Testis (tissue), 3 donors: ENCODE data around the gene LHX3. TPM values are rescaled to one million over a fixed set of nuclear protein-coding genes. Genes with fewer than 3 reads are reported as not detected.

ENCODE experiments used
- DNase-seq: peaks from one replicate; pipeline ENCODE4 v3.0.0-alpha.2; 2019
- H3K27ac ChIP-seq, 2 donors: fragments of 200-600 bp; sonication (generic); one replicate each; pipeline ENCODE4 v1.5.1; 2019
- H3K27me3 ChIP-seq: fragments of 200-600 bp; sonication (generic); one replicate; pipeline ENCODE4 v1.5.1; 2019
- H3K36me3 ChIP-seq: fragments of 200-600 bp; sonication (generic); one replicate; pipeline ENCODE4 v1.5.1; 2017; ENCODE audit warnings: low read depth; ENCODE audit errors: missing control alignments
- H3K4me1 ChIP-seq: fragments of 200-600 bp; sonication (generic); one replicate; pipeline ENCODE4 v1.5.1; 2019
- H3K4me3 ChIP-seq, 2 donors: fragments of 200-600 bp; sonication (generic); one replicate each; pipeline ENCODE4 v1.5.1; 2017 to 2019
- H3K9me3 ChIP-seq: fragments of 200-600 bp; sonication (generic); one replicate; pipeline ENCODE4 v1.5.1; 2017
- POLR2A ChIP-seq: fragments of 450-650 bp; IDR thresholded peaks from one replicate; pipeline ENCODE4 v1.6.1; 2017; ENCODE audit warnings: antibody characterized with exemption, mild to moderate bottlenecking, moderate library complexity
- WGBS, 2 donors: methylation state at CpG; one replicate each; pipeline ENCODE4 v1.1.5; 2018; 5-methylcytosine and 5-hydroxymethylcytosine counted together
- intact Hi-C: fragments of 100-400 bp; cut with DNase I; formaldehyde crosslinking; loops from one replicate; pipeline ENCODE4 v1.15.1; 2023; ENCODE audit warnings: low total_unique reads
- polyA plus RNA-seq: library from polyadenylated mRNA; stranded (reverse); fragments of 350-450 nt; fragmentation: Illumina TruSeq; extraction: RNeasy Lipid Tissue Mini Kit (QIAGEN cat#74804); gene quantifications from one replicate; pipeline ENCODE4 v1.2.3, GENCODE V29; 2014; ENCODE audit warnings: low read depth, low replicate concordance; ENCODE audit not compliant: insufficient read depth
- total RNA-seq, 2 donors: library from RNA; depleted of rRNA; stranded (reverse); fragments of >200 nt; gene quantifications; one replicate each; pipeline ENCODE4 v1.2.3, GENCODE V29; 2016
- TF ChIP-seq, protein P1 (sequence below), 3 experiments: fragments of 450-650 bp in 2 of 3; fragments of 200-600 bp in 1 of 3; sonication (generic) in 1 of 3; IDR thresholded peaks; one replicate each; pipeline ENCODE4 v1.5.1; 2016 to 2019; ENCODE audit warnings: antibody characterized with exemption in 3 of 3, mild to moderate bottlenecking in 2 of 3, moderate library complexity in 1 of 3

LHX3 gene
- total and polyA plus RNA-seq, 3 donors from 2014 or later, result 0.55 to 0.62 TPM; not detected in 1

DNA sequence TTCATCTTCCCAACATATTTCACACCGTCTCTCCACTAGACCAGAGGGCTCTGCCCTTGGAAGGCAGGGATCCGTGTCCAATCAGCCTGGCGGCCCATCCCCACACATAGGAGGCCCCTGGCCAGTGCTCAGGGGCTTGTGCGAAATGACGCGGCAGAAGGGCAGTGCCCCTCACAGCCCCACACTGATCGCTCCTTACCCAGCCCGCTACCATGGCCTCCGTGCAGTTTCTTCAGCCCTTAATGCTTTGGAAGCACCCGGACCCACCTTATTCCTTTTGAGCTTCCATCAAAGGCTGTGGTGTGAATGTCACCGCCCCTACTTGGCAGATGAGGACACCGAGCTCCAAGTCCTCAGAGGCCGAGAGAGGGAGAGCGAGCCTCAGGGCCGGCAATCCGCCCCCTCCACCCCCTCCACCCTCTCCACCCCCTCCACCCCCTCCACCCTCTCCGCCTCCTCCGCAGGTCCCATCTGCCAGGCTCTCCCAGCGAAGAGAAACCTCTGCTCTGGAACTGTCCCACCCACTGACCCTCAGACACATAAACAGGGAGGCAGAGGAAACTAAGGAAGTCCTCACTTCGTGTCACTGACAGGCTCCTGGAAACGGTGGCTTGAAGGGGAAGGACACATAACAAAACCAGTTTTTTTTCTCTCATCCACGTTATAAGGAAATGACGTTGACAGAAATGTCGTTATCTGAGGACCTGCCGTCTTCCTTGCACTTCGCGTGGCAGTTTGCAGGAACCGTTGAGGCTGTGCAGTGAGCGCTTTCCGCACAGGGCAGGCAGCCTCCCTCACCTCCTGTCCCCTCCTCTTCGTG is 26.8 kb upstream of the LHX3 start:
- Histone ChIP-seq H3K27me3 (no peaks in the 10 kb centered on the region), H3K27ac (no peak overlapping the region), H3K4me1 (no peaks in the 10 kb centered on the region), H3K9me3 (no peaks in the 10 kb centered on the region), H3K36me3 (no peaks in the 10 kb centered on the region), H3K4me3 (no peak overlapping the region)
- intact Hi-C loops, result no loop called here
- TF ChIP-seq POLR2A, result no peak
- TF ChIP-seq, protein P1, sequence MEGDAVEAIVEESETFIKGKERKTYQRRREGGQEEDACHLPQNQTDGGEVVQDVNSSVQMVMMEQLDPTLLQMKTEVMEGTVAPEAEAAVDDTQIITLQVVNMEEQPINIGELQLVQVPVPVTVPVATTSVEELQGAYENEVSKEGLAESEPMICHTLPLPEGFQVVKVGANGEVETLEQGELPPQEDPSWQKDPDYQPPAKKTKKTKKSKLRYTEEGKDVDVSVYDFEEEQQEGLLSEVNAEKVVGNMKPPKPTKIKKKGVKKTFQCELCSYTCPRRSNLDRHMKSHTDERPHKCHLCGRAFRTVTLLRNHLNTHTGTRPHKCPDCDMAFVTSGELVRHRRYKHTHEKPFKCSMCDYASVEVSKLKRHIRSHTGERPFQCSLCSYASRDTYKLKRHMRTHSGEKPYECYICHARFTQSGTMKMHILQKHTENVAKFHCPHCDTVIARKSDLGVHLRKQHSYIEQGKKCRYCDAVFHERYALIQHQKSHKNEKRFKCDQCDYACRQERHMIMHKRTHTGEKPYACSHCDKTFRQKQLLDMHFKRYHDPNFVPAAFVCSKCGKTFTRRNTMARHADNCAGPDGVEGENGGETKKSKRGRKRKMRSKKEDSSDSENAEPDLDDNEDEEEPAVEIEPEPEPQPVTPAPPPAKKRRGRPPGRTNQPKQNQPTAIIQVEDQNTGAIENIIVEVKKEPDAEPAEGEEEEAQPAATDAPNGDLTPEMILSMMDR (IDR thresholded peaks at IDR 0.05), result no peak
- WGBS, 2 donors, result 82 to 87% methylated on average over 31 of the region's 31 CpGs
- no peak for DNase-seq

DNA sequence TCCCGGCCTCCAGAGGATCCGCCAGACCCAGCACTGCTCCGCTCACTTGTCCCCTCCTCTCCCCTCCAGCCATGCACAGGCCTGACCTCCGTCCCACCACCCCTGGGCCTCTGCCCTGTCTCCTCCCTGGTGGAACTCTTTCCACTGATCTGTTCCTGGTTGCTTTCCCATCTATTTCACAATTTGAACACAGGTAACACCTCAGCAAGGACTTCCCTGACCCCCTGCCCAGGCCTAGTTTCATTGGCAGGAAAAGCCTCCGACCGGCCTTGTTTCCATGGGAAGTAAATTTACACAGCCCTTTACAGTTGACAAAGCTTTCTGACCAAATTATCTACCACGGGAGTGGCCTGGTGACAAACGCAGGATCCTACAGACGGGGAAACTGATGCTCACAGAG is 25.8 kb upstream of the LHX3 start:
- no peak for DNase-seq
- WGBS, 2 donors, result 90 to 96% methylated on average over 9 of the region's 9 CpGs
- TF ChIP-seq POLR2A, result no peak

DNA sequence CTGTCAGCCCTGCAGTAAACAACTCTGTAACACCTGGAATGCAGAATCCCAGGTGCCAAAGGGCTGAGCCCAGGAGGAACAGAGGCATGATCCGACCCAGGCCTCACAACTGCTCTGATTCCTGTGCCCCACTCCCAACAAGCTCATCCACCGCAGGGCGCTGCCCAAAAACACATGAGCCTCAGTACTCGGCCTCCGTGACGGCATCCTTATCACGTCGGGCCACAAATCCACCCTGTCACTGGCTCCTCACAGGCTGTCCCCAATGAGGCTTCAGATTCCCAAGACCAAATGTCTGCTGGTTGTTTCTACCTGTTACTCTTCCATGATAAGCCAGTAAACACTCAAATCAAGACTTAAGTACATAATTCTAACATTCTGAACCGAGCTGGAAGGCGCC is 25.4 kb upstream of the LHX3 start:
- intact Hi-C loops, result no loop called here
- Histone ChIP-seq H3K36me3 (no peaks in the 10 kb centered on the region), H3K27me3 (no peaks in the 10 kb centered on the region), H3K9me3 (no peaks in the 10 kb centered on the region), H3K27ac (no peak overlapping the region), H3K4me3 (no peak overlapping the region), H3K4me1 (no peaks in the 10 kb centered on the region)
- 93 to 94% methylated on average over 10 of the region's 10 CpGs for WGBS, 2 donors
- TF ChIP-seq, protein P1 (IDR thresholded peaks at IDR 0.05), result no peak
- no peak for TF ChIP-seq POLR2A
- DNase-seq, result no peak

More for the DNA sequence above, 25.8 kb upstream of the LHX3 start:
- Histone ChIP-seq H3K4me3 (no peak overlapping the region), H3K36me3 (no peaks in the 10 kb centered on the region), H3K4me1 (no peaks in the 10 kb centered on the region), H3K9me3 (no peaks in the 10 kb centered on the region), H3K27me3 (no peaks in the 10 kb centered on the region), H3K27ac (no peak overlapping the region)
- intact Hi-C loops, result no loop called here

DNA sequence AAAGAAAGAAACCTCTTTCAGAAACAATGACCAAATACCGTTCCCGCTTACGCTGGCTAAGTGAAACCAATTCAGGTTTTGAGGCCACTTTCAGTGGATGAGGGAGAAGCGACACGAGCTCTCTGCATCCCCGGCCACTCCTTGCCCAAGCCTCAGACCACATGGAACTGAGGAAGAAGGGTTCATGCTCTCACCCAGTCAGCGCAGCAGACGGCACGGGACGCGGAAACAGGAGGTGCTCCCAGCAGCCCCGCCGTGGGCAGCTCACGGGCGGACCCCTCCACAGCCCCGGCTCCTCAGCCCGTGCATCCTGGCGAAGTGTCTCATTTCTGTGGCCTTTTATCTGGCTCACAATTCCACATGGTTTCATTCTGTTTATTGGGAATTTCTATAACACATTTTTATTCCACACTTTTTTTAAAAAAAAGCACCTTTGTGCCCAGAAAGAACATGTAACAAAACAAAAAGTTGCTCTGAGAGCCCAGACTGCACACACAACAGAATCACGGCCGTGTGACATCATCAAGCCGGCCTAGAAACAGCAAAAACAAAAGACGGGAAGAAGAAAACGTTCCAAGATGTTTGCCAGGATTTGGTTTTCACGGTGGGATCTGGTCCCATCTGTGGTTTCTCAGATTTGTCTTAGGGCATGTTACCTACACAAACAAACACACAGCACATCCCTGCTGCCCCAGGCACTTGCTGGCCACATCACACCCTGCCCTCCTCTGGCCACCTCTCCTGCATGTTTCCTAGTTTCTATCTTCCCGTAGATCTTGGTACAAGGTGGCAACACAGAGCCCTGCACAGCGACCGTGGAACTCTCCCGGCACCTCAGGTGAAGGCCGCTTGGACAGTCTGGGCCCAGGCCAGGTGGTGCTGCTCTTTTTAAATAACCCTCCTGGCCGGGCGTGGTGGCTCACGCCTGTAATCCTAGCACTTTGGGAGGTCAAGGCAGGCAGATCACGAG is 24.5 kb upstream of the LHX3 start:
- 77% methylated on average over 33 of the region's 33 CpGs for WGBS, 2 donors
- TF ChIP-seq POLR2A, result no peak
- TF ChIP-seq, protein P1 (IDR thresholded peaks at IDR 0.05), result no peak
- no peak for DNase-seq

More for the DNA sequence above, 24.5 kb upstream of the LHX3 start:
- no peaks in the 10 kb centered on the region for H3K4me1 ChIP-seq
- no peaks in the 10 kb centered on the region for H3K27me3 ChIP-seq
- H3K27ac ChIP-seq, result no peak overlapping the region
- H3K4me3 ChIP-seq, result no peak overlapping the region
- no peaks in the 10 kb centered on the region for H3K36me3 ChIP-seq
- intact Hi-C loops, result no loop called here
- no peaks in the 10 kb centered on the region for H3K9me3 ChIP-seq
